Stimulated activated CD4-positive, alpha-beta T cell treated with anti-CD3 and anti-CD28 coated beads, Interleukin-12 subunit alpha, Interleukin-12 subunit beta, amount 100 ng/mL, for 4 hours (primary cell): Measurements from ENCODE around the gene ITGA3.
A peak's percentile ranks its signal among the peaks of the same experiment; 100 is the strongest.

Experiments
- DNase-seq: peaks from one replicate; pipeline ENCODE4 v3.0.0-alpha.2; 2020

The ITGA3 gene

GRCh38 chr17:50113624-50114320 lies 57.9 kb downstream of the ITGA3 start:
- DNase-seq: no peak

GRCh38 chr17:50114401-50114800 lies 58.5 kb downstream of the ITGA3 start:
- DNase-seq: no peak

GRCh38 chr17:50114849-50115357 lies 59.0 kb downstream of the ITGA3 start:
- DNase-seq: no peak

- DNase-seq: no peak
Observed at GRCh38 chr17:50115756-50116155, 59.8 kb downstream of the ITGA3 start.

GRCh38 chr17:50117202-50118051 lies 61.5 kb downstream of the ITGA3 start:
- peak; percentile 66 for DNase-seq

GRCh38 chr17:50118076-50118827 lies 62.3 kb downstream of the ITGA3 start:
- no peak for DNase-seq

GRCh38 chr17:50118828-50119218 lies 62.9 kb downstream of the ITGA3 start:
- DNase-seq: no peak

GRCh38 chr17:50120475-50121253 lies 64.8 kb downstream of the ITGA3 start:
- no peak for DNase-seq

- no peak for DNase-seq
Observed at GRCh38 chr17:50122945-50123344, 67.0 kb downstream of the ITGA3 start.

- DNase-seq: no peak
Observed at GRCh38 chr17:50123649-50124349, 67.9 kb downstream of the ITGA3 start.

- no peak for DNase-seq
Observed at GRCh38 chr17:50125420-50125997, 69.6 kb downstream of the ITGA3 start.

- no peak for DNase-seq
Observed at GRCh38 chr17:50127697-50128361, 71.9 kb downstream of the ITGA3 start.

GRCh38 chr17:50128441-50129352 lies 72.8 kb downstream of the ITGA3 start:
- DNase-seq: no peak

- no peak for DNase-seq
Observed at GRCh38 chr17:50129353-50129727, 73.4 kb downstream of the ITGA3 start.

- DNase-seq: peak; percentile 36
Observed at GRCh38 chr17:50129728-50130558, 74.0 kb downstream of the ITGA3 start, which contains the start of gene SAMD14. SAMD14 (minus strand) TSS chr17:50130160; CDS start chr17:50124959, 5,201 bp downstream.

GRCh38 chr17:50130559-50131305 lies 74.8 kb downstream of the ITGA3 start:
- DNase-seq: no peak

- DNase-seq: no peak
Observed at GRCh38 chr17:50132104-50132794, 76.3 kb downstream of the ITGA3 start.
